Suppressor macrophage treated with lipopolysaccharide for 1 hour (primary cell): ENCODE results near the gene MTMR12.
"Not testable (repeated sequence)": the region's sequence is repeated elsewhere in the genome, so short reads cannot be mapped to it uniquely, and the experiment has no call there.

Experiments
- DNase-seq, 3 donors: peaks; one replicate each; pipeline ENCODE4 v3.0.0-alpha.2; 2020 to 2022

MTMR12 gene

DNA sequence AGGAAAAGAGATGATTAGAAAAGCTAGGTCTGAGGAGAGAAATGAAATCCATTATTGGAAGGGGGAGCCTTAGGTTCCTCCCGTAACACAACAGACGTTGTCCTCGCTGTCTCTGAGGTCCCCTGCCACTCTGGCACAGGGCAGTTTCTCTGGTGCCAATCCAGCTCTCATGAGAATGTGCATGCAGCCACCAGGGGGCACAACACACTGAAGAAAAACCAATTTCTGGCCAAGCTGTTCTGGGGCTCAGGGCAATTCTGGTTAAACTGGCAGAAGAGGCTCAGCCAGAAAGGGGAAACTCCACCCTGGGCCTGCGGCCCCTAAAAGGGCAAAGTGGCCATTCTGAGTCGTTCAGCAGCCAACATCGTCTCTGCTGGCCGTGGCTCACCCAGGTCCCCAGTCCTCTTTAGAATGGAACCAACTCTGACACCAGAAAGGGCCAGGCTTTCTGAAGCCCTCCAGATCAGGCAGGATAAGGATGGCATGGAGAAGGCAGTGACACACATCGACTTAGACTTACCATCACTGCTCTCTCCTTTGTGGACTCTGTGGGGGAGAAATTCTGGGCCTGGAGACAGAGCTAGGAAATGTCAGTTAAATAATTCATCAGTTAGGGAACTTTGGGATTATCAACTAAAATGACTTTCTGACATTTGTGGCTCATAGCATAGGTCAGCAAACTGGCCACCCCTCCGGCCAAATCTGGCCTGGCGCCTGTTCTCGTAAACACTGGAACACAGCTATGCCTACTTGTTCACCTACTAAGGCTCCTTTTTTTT lies 80.1 kb downstream of the MTMR12 start:
- peak; percentile 83 to 86 (median 86) for DNase-seq

DNA sequence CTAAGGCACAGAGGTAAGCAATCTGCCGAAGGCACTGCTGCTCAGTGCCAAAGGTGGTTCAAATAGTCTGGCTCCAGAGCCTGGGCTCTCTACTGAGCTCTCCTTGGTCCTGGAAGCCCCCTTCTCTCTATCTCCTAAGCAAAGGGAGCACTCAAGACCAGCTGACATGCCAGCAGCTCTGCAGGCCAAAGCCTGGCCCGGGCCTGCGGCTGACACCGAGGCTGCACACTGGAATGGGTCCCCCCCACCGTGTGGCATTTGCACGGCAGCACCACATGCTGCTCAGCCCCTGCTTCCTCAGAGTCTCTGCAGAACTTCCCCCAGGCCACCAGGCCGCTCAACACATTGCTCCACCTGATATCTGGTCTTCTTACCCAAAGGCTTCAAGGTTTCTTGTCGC lies 80.8 kb downstream of the MTMR12 start:
- DNase-seq = peak in 2 of 3 donors; percentile 24 to 44

DNA sequence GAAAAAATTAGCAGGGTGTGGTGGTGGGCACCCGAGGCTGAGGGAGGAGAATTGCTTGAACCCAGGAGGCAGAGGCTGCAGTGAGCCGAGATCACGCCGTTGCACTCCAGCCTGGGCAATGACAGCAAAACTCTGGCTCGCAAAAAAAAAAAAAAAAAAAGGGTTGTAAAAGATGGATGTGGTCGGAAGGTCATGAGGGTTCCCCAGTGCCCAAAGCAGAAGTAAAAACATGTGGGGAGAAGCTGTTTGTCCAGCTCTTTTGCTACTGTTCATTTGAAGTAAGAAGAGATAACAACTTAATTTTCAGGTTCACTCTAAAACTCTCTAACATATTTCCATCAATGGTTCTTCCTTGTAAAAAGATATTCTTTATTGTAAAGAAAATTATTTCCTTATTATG lies 81.5 kb downstream of the MTMR12 start:
- peak; percentile 59 to 73 (median 70) for DNase-seq

DNA sequence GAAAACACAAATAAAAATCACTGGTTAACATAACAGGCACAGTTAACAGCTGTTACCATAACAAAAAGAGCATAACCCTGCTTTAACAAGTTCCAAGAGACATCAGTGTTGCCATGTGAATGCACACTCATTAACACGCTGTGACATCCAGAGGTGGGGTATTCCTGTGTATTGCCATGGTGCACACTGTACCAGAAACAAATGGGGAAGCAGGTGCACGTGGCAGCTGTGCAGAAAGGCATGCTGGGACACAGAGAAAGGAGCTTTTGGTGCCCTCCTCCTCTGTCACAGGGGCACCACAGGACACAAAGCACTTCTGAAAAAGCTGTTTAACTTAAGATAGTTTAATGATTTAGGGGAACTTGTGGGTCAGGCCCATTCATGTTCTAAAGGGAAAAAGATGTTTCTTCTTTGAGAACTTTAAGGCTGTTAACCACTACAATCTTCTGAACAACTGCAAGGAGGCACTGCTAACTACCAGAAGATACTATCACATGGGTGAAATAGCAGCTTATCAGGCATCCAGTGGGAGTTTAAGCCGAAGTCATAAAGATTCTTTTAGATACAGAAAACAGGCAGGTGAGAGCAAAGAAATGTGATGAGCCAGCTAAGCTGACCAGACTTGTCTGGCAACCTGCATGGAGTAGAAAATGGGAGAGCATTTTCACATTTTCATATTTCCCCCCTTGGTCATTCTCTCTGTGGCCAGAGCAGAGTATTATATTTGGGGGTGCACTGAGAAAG lies 82.2 kb downstream of the MTMR12 start:
- peak; percentile 31 to 46 (median 38) for DNase-seq

DNA sequence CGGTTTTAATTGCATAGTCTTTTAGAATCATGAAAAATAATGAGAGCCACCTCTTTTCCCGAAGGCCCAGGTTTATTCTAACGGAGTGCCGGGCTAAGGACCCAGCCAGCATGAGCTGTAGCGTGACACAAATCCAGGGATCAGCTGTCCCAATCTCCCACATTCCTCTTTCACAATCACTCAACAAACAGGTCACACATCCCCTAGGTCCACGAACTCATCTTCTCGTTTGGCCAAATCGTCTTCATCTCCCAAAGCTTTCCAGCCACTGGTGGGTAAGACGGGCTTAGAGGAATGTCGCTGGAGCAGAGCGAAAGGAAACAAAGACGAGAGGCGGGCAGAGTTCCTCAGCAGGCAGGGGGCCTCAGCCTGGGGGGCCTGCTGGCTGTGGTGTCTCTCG lies 83.2 kb downstream of the MTMR12 start:
- no peak for DNase-seq

DNA sequence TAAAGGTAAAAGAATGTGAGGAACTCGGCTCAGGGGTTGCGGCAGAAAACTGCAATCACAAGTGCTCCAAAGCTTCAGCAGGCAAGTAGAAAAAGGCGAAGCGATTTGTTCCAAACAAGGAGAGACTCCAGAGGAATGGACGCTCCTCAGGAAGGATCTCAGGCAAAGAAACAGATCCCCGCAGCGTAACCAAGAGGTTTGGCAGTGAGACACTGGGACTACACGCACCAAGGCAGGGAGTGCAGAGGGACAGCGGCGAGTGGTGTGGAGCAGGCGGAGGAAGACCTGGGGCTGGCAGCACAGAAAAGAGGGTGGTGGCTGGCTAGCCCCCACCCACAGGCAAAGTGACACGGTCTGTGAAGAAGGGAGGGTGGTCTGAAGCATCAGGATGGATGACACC lies 83.9 kb downstream of the MTMR12 start:
- peak in 2 of 3 donors; percentile 21 to 27 for DNase-seq

DNA sequence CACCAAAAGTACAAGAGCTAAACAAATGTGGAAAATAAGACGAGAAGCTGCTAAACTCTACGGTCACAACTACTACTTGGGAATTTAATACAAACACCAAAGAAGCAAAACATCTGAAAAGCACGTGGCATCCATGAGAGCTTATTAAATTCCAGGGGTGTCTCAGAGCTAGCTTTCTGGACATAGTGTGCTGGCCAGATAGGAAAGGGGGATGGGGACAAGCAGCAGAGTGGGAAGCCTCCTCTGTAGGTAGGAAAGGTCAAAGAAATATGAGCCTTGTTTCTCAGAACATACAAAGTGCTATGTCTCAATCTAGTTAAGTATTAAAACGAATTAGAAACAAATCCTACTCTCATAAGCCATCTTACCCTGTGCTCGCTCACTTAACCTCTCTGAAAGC lies 87.3 kb downstream of the MTMR12 start:
- DNase-seq = no peak

DNA sequence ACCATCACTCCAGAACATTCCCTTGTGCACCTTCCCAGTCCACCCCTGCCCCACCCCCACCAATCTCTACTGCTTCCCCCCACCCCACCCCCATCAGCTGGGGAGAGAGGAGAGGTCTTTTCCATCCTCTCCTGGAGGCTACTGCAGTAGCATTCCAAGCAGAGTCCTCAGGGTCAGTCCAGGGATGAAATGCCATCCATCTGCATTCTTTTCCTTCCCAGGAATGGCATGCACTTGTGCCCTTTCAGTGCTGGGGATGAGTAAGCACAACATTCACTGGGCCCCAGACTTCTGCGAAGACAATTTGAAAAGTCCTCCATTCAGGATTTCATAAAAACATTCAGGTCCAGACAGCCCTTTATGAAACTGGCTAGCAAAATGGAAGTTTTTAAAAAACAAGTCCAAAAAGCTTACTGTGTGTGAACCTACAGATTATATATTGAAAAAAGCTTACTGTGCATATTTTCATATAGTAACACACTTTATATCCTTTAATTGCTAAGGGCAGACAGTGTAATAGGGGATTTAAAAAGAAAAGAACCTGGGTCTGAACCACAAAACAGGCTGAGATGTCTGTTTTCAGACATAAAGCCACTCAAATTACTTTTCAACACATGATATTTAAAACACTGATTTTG lies 88.6 kb downstream of the MTMR12 start:
- DNase-seq = no peak

DNA sequence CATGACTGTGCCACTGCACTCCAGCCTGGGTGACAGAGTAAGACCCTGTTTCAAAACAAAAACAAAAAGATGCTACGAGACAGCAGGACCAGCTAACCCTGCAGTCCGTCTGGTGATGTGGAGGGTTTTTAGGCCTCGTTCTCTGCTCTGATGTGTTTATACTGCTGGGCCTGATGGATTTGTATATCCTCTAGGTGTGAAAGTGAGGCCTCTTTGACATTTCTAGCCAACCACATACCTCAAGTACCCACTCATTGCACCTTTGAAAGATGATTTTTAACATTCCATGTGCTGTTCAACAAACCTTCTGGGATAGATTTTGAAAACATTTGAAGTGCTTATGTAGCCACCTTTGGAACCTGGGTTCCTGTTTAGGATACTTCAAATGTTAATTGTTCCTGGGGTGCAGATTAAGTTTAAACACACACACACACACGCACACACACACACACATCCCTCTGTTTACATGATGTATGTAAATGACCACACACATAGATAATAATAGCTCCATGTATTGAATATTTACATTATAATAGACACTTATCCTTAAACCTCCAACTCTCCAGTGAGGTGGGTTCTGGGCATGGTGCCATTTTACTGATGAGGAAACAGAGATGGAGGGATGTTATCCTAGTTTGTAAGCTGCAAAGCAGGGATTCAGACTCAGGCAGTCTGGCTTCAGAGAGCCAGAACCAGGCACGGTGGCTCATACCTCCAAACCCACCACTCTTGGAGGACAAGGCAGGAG lies 89.8 kb downstream of the MTMR12 start:
- no peak for DNase-seq

DNA sequence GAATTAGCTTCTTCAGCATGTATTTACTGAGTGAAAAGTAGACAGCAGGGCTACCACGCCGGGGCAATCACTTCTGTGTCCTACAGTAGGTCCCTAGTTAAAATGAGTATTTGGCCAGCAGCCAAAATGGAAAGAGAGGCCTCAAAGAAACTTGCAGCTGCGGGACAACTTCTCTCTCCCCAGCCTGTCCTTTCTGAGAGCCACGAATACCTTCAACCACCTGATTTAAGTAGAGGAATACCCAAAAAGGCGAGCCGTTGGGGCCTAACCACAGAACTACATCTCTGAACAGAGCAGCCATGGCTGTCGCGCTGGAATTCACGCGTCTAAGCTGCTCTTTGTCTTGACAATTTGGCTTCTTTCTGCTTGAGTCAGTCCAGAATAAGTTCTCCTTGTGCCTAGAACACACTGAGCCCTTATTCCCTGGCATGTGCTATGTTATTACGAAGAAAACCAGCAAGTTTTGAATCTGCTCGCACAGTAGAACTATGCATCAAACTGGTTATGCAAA lies 94.8 kb downstream of the MTMR12 start:
- peak; percentile 32 to 47 (median 44) for DNase-seq

DNA sequence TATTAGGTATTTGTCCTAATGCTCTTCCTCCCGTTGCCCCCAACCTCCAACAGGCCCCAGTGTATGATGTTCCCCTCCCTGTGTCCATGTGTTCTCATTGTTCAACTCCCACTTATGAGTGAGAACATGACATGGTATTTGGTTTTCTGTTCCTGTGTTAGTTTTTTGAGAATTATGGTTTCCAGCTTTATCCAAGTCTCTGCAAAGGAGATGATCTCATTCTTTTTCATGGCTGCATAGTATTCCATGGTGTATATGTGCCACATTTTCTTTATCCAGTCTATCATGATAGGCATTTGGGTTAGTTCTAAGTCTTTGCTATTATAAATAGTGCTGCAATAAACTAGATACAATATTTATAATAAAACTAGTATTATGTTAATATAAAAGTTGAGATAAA lies 98.4 kb downstream of the MTMR12 start:
- peak in 1 of 3 donors; percentile 12 for DNase-seq

DNA sequence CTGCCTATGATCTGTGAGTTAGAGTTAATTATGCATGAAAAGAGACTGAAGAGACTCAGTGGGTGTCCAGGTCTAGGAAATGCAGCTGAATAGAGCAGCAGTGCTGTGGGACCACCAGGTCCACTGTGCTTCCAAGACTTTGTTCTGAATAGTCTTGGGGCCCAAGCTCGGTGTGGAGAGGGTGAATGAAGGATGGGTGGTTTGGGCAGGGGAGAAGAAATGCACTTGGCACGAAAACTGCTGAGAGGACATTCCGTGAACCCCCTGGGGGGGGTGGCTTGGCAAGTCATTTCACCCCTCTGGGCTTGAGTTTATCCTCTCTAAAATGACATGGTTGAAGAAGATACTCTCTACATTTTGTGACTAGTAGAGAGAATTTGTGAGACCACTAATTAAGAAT lies 102.6 kb downstream of the MTMR12 start:
- DNase-seq = no peak

DNA sequence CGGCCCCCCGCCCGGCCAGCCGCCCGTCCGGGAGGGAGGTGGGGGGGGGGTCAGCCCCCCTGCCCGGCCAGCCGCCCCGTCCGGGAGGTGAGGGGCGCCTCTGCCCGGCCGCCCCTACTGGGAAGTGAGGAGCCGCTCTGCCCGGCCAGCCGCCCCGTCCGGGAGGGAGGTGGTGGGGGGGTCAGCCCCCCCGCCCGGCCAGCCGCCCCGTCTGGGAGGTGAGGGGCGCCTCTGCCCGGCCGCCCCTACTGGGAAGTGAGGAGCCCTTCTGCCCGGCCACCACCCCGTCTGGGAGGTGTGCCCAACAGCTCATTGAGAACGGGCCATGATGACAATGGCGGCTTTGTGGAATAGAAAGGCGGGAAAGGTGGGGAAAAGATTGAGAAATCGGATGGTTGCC lies 103.9 kb downstream of the MTMR12 start:
- DNase-seq = not testable (repeated sequence)

DNA sequence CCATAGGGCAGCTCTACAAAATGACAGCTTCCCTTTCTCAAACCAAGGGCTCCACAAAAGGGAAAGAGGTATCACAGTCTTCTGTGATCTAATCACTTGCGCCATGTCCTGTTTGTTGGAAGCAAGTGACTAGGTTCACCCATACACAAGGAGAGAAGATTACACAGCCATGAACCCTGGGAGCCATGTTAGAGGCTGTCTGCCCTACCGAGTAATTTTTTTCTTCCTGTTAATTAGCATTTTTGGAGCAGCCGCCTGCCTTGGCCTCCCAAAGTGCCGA lies 105.4 kb downstream of the MTMR12 start:
- peak; percentile 49 to 75 (median 58) for DNase-seq

DNA sequence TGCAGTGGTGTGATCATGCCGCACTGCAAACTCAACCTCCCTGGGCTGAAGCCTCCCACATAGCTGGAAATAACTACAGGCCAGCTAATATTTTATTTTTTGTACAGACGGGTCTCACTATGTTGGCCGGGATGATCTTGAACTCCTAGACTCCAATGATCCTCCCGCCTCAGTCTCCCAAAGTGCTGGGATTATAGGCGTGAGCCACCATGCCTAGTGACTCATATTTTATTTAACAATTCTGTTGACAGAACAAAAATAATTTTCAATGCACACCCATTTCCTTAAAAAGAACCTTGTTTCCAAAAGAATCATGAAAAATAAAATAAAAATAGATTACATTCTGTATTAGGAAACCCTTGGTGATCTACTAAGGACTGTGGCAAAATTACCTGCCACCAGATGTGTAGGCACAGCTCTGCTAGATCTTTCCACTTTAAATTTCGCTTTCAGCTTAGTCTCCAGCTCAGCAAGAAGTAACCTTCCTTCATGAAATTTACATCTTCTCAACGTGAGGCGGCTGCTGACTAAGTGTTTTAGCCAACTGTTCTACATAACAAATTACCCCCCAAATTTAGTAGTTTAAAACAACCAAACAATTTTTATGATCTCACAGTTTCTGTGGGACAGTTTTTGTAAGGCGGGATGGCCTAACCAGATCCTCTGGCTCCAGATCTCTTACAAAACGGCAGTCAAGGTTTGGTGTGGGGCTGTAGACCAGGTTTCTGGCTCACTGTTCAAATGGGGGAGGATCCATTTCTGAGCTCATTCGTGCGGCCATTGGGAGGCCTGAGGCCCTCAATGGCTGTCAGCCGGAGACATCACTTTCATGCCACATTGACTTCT lies 106.0 kb downstream of the MTMR12 start:
- no peak for DNase-seq

DNA sequence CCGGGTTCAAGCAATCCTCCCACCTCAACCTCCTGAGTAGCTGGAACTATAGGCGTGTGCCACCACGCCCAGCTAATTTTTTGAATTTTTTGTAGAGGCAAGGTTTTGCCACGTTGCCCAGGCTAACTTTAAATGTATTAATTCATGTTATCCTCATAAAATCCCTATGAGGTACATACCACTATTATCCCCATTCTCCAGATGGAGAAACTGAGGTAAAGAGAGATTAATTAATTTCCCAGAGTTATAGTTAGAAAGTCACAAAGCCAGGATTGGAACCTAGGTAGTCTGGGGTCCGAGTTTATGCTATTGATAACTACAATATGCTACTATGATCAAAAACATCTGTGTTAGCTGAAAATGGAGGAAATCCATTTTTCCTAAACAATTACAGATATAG lies 106.7 kb downstream of the MTMR12 start:
- no peak for DNase-seq

DNA sequence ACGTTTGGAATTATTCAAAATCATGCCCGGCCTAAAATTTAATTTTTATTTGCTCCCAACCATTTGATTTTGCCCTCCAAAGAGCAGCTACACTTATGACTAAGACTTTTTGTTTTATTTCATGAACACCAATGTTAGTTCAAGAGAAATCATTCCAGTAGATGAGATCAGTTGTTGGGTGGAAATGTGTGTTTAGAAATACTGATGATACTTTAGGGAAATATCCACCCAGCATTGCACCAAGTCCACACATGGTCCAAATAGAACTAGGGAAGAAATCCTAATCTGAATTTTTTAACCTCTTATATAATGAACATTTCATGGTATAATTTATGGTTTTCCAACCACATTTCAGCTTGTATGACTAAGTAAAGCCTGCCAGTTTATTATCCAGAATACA lies 110.3 kb downstream of the MTMR12 start:
- peak; percentile 27 to 57 (median 45) for DNase-seq

DNA sequence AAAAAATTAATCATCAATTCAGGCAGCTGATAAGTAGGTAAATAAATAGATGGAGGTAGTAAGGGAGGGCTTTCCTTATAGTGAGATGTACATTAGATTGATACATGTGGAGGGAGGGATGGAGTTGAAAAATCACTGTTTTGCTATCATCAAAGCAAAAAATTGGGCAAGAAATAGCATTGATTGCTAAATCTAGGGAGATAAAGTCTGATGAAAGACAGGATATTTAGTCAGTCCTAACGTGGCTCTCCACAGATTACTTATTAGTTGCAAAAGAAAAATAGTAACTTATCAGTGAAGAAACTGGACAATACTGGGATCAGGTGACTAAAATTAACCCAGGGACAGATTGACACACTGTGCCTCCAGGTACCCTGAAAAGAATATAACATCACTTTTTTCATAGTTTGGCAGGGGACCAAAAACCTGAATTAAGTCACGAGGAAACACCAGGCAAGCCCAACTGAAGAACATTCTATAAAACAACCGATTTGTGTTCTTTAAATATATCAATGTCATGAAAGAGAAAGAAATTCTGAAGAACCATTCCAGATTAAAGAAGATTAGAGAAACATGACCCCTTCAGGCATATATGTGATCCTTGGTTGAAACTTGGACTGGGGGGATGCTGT lies 111.5 kb downstream of the MTMR12 start:
- DNase-seq = peak; percentile 50 to 76 (median 76)

DNA sequence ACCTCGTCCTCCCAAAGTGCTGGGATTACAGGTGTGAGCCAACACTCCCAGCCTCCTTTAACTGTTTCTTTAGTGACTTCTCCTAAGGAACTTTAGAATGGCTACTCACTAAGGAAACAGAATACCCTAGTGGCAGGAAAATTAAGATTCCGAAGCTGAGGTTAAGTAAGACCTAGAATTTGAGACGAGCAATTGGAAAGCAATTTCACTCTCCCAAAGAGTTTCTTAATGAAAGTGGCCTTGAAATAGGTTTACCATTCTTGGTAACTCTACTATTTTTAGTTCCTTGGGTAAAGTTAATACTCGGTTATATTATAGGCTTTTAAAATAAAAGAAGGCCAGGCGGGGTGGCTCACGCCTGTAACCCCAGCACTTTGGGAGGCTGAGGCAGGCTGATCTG lies 115.7 kb downstream of the MTMR12 start:
- DNase-seq = no peak

DNA sequence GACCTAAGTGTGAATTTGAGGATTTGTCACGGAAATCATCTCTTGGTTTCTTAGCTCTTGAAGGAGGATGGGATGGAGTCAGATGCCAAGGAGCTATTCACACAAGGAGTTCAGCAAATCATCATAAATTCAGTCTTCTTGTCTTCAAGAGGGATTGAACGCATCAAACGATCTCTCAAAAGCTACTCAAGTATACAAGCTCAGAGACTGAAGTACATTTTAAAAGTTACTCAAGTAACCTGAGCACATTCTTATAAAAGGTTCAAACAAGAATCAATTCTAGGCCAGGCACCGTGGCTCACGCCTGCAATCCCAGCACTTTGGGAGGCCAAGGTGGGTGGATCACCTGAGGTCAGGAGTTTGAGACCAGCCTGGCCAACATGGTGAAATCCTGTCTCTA lies 117.5 kb downstream of the MTMR12 start:
- DNase-seq = no peak

DNA sequence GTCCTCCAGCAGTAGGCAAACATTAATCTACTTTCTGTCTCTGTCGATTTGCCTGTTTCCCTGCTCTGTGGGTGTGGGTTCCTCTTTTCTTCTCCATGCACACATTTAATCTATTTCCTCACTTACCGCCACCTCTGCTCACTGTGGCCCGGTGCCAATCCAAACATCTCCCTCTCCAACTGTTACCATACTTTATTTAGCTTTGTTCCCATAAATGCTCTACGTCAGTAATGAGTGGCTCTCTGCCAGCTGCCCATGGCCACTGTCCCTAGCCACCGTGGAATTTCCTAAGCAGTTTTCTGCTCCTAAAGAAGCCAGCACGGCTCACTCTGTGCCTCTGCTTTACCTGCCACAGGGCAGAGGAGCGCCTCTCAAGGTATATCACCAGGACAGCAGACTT lies 119.1 kb downstream of the MTMR12 start:
- DNase-seq = peak; percentile 69 to 90 (median 76)

DNA sequence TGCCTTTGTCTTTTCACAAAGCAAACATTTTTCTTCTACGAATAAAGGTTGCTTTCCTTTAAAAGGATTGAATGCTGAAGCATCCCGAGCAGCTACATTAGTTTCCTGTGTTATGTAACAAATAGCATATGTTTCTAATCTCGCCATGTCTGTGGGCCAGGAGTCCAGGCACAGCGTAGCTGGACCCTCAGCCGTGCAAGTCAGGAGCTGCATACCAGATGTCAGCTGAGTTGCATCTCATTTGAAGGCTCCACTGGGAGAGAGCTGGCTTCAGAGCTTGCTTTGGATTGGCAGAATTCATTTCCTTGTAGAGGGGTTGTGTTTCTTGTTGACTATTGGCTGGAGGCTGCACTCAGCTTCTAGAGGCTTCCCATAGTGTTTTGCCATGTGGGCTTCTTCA lies 122.6 kb downstream of the MTMR12 start:
- no peak for DNase-seq
